Gastroesophageal sphincter (tissue), 4 donors: ENCODE results near the gene TSFM. TPM values are rescaled to one million over a fixed set of nuclear protein-coding genes. Genes with fewer than 3 reads are reported as not detected.

Source experiments
- ATAC-seq: fragments of 150-250 bp; one replicate; pipeline ENCODE4 v1.9.1; 2016; ENCODE audit warnings: mild to moderate bottlenecking, moderate library complexity
- H3K27ac ChIP-seq, 4 donors: fragments of 200-600 bp; sonication (generic) in 3 of 4; 1 replicate in 3 of 4; 2 replicates in 1 of 4; pipeline ENCODE4 v1.5.1; 2016 to 2019
- H3K27me3 ChIP-seq: fragments of 200-600 bp; sonication (generic); one replicate; pipeline ENCODE4 v1.5.1; 2019
- H3K36me3 ChIP-seq, 2 donors: fragments of 200-600 bp; sonication (generic); one replicate each; pipeline ENCODE4 v1.5.1; 2019; ENCODE audit warnings: control low read depth in 1 of 2
- H3K4me1 ChIP-seq, 3 donors: fragments of 200-600 bp; sonication (generic); 1 replicate in 2 of 3; 2 replicates in 1 of 3; pipeline ENCODE4 v1.5.1; 2016 to 2019; ENCODE audit warnings: control low read depth in 2 of 3
- H3K4me3 ChIP-seq, 2 donors: fragments of 200-600 bp; sonication (generic); one replicate each; pipeline ENCODE4 v1.5.1; 2019; ENCODE audit warnings: mild to moderate bottlenecking in 1 of 2, moderate library complexity in 1 of 2
- H3K9me3 ChIP-seq, 3 donors: fragments of 200-600 bp; sonication (generic); one replicate each; pipeline ENCODE4 v1.5.1; 2017 to 2019; ENCODE audit warnings: control low read depth in 2 of 3
- EP300 ChIP-seq: sonication (generic); formaldehyde crosslinking; IDR thresholded peaks from one replicate; pipeline ENCODE4 v1.6.1; 2017; ENCODE audit warnings: antibody characterized with exemption, mild to moderate bottlenecking
- POLR2A ChIP-seq, 2 donors: fragments of 450-650 bp; IDR thresholded peaks; one replicate each; pipeline ENCODE4 v1.6.1; 2017; ENCODE audit warnings: antibody characterized with exemption in 2 of 2, mild to moderate bottlenecking in 2 of 2, moderate library complexity in 1 of 2
- POLR2AphosphoS5 ChIP-seq: sonication (generic); formaldehyde crosslinking; IDR thresholded peaks from one replicate; pipeline ENCODE4 v1.6.1; 2017; ENCODE audit warnings: antibody characterized with exemption
- WGBS, 2 donors: methylation state at CpG; one replicate each; pipeline ENCODE4 v1.1.5; 2018; ENCODE audit warnings: low coverage in 1 of 2; 5-methylcytosine and 5-hydroxymethylcytosine counted together
- total RNA-seq, 4 donors: library from RNA; depleted of rRNA; stranded (reverse); fragments of >200 nt; gene quantifications; one replicate each; pipeline ENCODE4 v1.1.0, GENCODE V29; 2016
- TF ChIP-seq, protein P1 (sequence below), 4 experiments: fragments of 200-600 bp in 2 of 4; fragments of 450-650 bp in 2 of 4; sonication (generic) in 1 of 4; IDR thresholded peaks; one replicate each; pipeline ENCODE4 v1.5.1; 2017 to 2019; ENCODE audit warnings: antibody characterized with exemption in 4 of 4, mild to moderate bottlenecking in 2 of 4, moderate library complexity in 2 of 4

The TSFM gene
- total RNA-seq, 4 donors from 2014 or later, result 26.4 to 30.9 (median 29.1) TPM

DNA sequence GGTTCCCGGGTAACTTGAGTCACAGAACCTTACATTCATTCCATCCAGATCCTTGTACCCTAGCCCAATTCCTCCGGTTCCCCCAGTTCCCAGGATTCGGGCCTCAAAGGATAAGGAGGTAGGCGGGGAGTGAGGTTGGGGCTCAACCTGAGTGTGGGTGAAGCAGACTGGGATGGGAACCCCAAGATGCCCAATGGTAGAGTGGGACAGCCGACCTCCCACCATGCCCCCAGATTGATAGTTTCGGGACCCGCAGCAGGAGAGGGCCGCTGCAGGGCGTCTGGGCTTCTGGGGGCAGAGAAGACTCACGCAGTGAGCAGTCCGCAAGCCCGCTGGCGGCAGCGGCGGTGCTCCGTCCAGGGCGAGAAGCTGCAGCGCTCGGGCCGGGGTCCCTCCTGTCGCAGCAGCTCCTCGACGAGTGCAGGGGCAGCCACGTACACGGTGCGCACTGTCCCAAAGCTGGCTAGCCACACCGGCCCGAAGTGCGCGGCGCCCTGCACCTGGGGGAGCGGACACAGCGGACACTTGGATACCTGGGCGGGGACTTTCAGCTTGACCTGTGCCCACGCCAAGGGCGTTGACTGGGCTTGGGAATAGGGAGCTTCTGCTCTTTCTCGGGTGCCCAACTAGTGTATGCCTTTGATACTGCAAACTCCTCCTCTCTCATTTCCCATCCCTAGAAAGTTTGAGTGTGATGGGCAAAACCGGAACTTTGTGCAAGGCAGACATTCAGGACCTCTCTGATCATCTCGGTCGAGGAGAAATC lies 16.7 kb upstream of the TSFM start:
- no peaks in the 10 kb centered on the region for H3K9me3 ChIP-seq
- TF ChIP-seq, protein P1, sequence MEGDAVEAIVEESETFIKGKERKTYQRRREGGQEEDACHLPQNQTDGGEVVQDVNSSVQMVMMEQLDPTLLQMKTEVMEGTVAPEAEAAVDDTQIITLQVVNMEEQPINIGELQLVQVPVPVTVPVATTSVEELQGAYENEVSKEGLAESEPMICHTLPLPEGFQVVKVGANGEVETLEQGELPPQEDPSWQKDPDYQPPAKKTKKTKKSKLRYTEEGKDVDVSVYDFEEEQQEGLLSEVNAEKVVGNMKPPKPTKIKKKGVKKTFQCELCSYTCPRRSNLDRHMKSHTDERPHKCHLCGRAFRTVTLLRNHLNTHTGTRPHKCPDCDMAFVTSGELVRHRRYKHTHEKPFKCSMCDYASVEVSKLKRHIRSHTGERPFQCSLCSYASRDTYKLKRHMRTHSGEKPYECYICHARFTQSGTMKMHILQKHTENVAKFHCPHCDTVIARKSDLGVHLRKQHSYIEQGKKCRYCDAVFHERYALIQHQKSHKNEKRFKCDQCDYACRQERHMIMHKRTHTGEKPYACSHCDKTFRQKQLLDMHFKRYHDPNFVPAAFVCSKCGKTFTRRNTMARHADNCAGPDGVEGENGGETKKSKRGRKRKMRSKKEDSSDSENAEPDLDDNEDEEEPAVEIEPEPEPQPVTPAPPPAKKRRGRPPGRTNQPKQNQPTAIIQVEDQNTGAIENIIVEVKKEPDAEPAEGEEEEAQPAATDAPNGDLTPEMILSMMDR (IDR thresholded peaks at IDR 0.05), result no peak
- no peak for TF ChIP-seq POLR2A (IDR thresholded peaks at IDR 0.05)
- no peak for TF ChIP-seq POLR2AphosphoS5
- no peak overlapping the region for H3K27ac ChIP-seq
- H3K4me1 ChIP-seq, result peaks cover 0 to 33% (median 28%) of the 10 kb centered on the region in 3 donors
- peak overlapping the region in 1 of 2 donors; percentile 42 for H3K4me3 ChIP-seq
- peaks cover 63% of the 10 kb centered on the region for H3K27me3 ChIP-seq
- WGBS, 2 donors, result 0% methylated on average over 2 of the region's 40 CpGs; no CpG with 5 or more reads in 1 of the 2 donors
- H3K36me3 ChIP-seq, result peaks cover 0 to 27% of the 10 kb centered on the region in 2 donors
- peak; percentile 6 for ATAC-seq

DNA sequence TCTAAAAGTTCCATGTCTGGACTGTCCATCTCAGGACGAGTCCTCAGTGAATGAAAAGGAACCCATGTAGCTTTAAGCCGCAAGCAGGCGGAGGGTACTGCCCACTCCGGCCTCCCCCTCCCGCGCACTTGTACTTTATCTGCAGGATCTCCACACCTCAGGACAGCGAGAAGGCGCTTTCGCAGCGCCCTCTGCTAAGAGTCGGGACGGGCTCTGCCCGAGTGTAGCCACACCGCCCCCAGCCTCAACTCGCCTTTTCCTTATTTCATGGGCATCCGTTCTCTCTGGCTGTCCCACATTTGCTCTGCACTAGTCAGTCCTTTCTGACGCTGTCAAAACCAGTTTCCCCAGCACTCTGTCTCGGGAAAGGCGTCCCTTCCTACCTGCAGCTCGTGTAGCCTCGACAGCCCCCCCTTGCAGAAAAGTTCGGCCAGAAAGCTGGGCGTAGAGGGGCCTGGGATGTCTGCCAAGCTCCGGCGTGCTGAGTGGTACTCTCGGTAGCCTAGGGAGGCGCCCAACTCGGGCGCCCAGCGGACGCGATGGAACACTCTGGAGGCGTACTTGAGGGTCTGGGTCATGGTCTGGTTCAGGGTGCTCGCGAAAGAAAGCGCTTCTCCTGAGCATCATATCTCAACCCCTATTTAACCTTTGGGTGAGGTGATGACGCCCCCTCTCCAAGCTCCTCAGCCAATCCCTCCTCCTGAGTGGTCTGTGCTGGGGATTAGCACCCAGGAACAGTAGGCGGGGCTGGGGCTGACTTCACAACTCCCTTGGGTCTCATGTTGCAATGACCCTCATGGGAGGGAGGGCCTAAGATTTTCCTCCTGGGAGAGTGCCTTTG lies 15.9 kb upstream of the TSFM start, which contains the start of gene CYP27B1:
TSS of gene CYP27B1 (minus strand) at position 615 of the 841 bp plus-strand sequence. CDS start at position 578, 37 bp downstream.
- Histone ChIP-seq H3K4me3 (peak within 1 kb of the TSS in 1 of 2 donors; percentile 42), H3K27me3 (peaks cover 55% of the 10 kb centered on the region), H3K36me3 (peaks cover 0 to 24% of the 10 kb centered on the region in 2 donors), H3K27ac (no peak within 1 kb of the TSS), H3K9me3 (no peaks in the 10 kb centered on the region), H3K4me1 (peaks cover 0 to 41% (median 31%) of the 10 kb centered on the region in 3 donors)
- WGBS, 2 donors, result 0% methylated on average over 19 of the region's 38 CpGs; no CpG with 5 or more reads in 1 of the 2 donors
- no peak for ATAC-seq
- TF ChIP-seq EP300 (no peak), POLR2AphosphoS5 (no peak), POLR2A (IDR thresholded peaks at IDR 0.05) (no peak)
- TF ChIP-seq, protein P1 (IDR thresholded peaks at IDR 0.05), result no peak

DNA sequence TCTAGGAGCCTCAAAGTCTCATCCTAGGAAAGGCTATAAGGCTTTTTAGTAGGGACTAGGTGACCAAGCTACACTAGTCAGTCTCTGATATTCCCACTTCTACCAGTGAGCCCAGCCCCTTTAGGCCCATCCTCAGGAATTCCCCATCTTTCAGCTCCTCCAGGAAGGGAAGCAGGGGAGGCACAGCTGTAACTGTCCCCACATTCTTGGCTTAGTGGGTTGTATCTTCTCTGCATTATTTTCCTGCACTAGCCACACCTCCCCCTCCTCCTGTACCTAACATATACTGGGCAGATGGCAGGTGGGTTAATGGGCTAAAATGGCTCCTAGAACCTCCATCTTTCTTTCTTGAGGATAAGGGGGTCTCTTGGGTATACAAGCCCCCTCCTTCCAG lies 15.3 kb upstream of the TSFM start:
- Histone ChIP-seq H3K36me3 (peaks cover 0 to 24% of the 10 kb centered on the region in 2 donors), H3K4me1 (peaks cover 0 to 42% (median 31%) of the 10 kb centered on the region in 3 donors), H3K9me3 (no peaks in the 10 kb centered on the region), H3K4me3 (no peak overlapping the region), H3K27ac (no peak overlapping the region), H3K27me3 (peaks cover 49% of the 10 kb centered on the region)
- no peak for ATAC-seq
- TF ChIP-seq, protein P1 (IDR thresholded peaks at IDR 0.05), result no peak
- TF ChIP-seq POLR2AphosphoS5, result no peak
- no peak for TF ChIP-seq EP300
- TF ChIP-seq POLR2A (IDR thresholded peaks at IDR 0.05), result no peak

DNA sequence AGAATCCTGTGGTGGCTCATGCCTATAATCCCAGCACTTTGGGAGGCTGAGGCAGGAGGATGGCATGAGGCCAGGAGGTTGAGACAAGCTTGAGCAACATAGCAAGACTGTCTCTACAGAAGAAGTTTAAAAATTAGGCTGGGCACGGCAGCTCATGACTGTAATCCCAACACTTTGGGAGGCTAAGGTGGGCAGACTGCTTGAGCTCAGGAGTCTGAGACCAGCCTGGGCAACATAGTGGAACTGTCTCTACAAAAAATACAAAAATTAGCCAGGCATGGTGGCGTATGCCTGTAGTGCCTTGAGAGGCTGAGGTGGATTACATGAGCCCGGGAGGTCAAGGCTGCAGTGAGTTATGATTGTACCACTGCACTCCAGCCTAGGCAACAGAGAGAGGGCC lies 14.7 kb upstream of the TSFM start:
- H3K36me3 ChIP-seq, result peaks cover 0 to 24% of the 10 kb centered on the region in 2 donors
- peaks cover 0 to 45% (median 31%) of the 10 kb centered on the region in 3 donors for H3K4me1 ChIP-seq
- ATAC-seq, result no peak
- no peak overlapping the region for H3K4me3 ChIP-seq
- H3K9me3 ChIP-seq, result no peaks in the 10 kb centered on the region
- 80% methylated on average over 2 of the region's 3 CpGs; no CpG with 5 or more reads in 1 of the 2 donors for WGBS, 2 donors
- TF ChIP-seq EP300, result no peak
- H3K27ac ChIP-seq, result no peak overlapping the region
- peaks cover 43% of the 10 kb centered on the region for H3K27me3 ChIP-seq

DNA sequence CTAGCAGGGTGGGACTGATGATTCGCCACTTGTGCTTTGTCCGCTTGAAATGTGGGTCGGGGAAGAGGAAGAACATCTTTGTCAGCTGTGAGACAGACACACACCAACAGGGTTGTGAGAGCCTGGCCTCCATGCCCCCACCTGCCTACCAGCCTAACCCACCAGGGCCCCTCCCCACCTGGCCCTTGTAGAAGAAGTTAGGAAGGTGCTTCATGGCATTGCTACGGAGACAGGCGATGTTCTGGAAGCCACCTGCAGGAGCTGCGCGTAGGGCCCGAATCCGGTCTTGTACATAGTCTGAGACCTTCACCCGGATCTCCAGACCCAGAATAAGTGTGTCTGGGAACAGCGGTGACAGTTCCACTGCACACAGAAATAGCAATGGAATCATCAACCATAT lies 13.0 kb upstream of the TSFM start:
- 89% methylated on average over 8 to 9 of the region's 11 CpGs for WGBS, 2 donors
- Histone ChIP-seq H3K27me3 (peaks cover 26% of the 10 kb centered on the region), H3K9me3 (no peaks in the 10 kb centered on the region), H3K4me1 (peaks cover 0 to 55% (median 33%) of the 10 kb centered on the region in 3 donors), H3K27ac (no peak overlapping the region), H3K4me3 (no peak overlapping the region), H3K36me3 (peaks cover 0 to 28% of the 10 kb centered on the region in 2 donors)
- no peak for ATAC-seq
- no peak for TF ChIP-seq POLR2A (IDR thresholded peaks at IDR 0.05)
- TF ChIP-seq, protein P1 (IDR thresholded peaks at IDR 0.05), result no peak
- no peak for TF ChIP-seq POLR2AphosphoS5
- TF ChIP-seq EP300, result no peak
